ENCODE results near the gene UBE2N.

GRCh38 chr12:93469386-93469785 lies 27.6 kb upstream of the UBE2N start:
- TF ChIP-seq POLR2AphosphoS5 (IDR thresholded peaks at IDR 0.05; ENCODE audit: low read depth, low read length) (no peak), MAX (IDR thresholded peaks at IDR 0.05) (no peak), EZH2 (IDR thresholded peaks at IDR 0.05; ENCODE audit: low read depth, low read length, severe bottlenecking) (no peak), USF2 (IDR thresholded peaks at IDR 0.05; ENCODE audit: low read length) (no peak), CTCF (IDR thresholded peaks at IDR 0.05; ENCODE audit: control extremely low read depth in 1 of 3, insufficient read depth in 1 of 3, low read depth in 1 of 3, low read length in 3 of 3) (no peak), ATF3 (IDR thresholded peaks at IDR 0.05; ENCODE audit: insufficient read depth, low read depth, low read length) (no peak), SIN3A (conservative IDR thresholded peaks at IDR 0.05 in 1 of 2, IDR thresholded peaks at IDR 0.05 in 1 of 2; ENCODE audit: low read depth in 1 of 2, low read length in 2 of 2) (no peak), HDAC6 (IDR thresholded peaks at IDR 0.05; ENCODE audit: low read depth, low read length) (no peak), POLR2A (IDR thresholded peaks at IDR 0.05; ENCODE audit: control extremely low read depth in 1 of 2, low read depth in 2 of 2, low read length in 2 of 2) (no peak), BACH1 (IDR thresholded peaks at IDR 0.05; ENCODE audit: low read length) (no peak), RAD21 (IDR thresholded peaks at IDR 0.05 in 1 of 2, conservative IDR thresholded peaks at IDR 0.05 in 1 of 2; ENCODE audit: low read depth in 2 of 2, low read length in 2 of 2) (no peak)
